Left ventricle myocardium inferior (tissue), 1 donor: ENCODE results near the gene ACACA. TPM values are rescaled to one million over a fixed set of nuclear protein-coding genes. Genes with fewer than 3 reads are reported as not detected.

Experiments
- DNase-seq: peaks from one replicate; pipeline ENCODE4 v3.0.0-alpha.2; 2020
- H3K27ac ChIP-seq: fragments of 200-600 bp; replicated peaks from 2 replicates; pipeline ENCODE4 v1.8.0; 2021
- H3K27me3 ChIP-seq: fragments of 200-600 bp; 2 replicates; pipeline ENCODE4 v1.8.0; 2021; ENCODE audit warnings: low read depth
- H3K36me3 ChIP-seq: fragments of 200-600 bp; 2 replicates; pipeline ENCODE4 v1.8.0; 2021
- H3K4me1 ChIP-seq: fragments of 200-600 bp; 2 replicates; pipeline ENCODE4 v1.8.0; 2021
- H3K4me3 ChIP-seq: fragments of 200-600 bp; 2 replicates; pipeline ENCODE4 v1.8.0; 2021; ENCODE audit warnings: mild to moderate bottlenecking, moderate library complexity
- H3K9me3 ChIP-seq: fragments of 200-600 bp; replicated peaks from 2 replicates; pipeline ENCODE4 v1.8.0; 2021
- intact Hi-C: fragments of 100-400 bp; cut with micrococcal nuclease; formaldehyde crosslinking; loops from one replicate; pipeline ENCODE4 v1.11.0; 2022
- total RNA-seq: library from RNA; stranded (reverse); fragmentation: NEBNext Ultra II Directional; extraction: Animal tissue kit (Norgen Biotek cat#: 25700); gene quantifications from one replicate; pipeline ENCODE4 v1.2.1, GENCODE V29; 2021
- TF ChIP-seq, protein P1 (sequence below): fragments of 200-600 bp; IDR thresholded peaks from 2 replicates; pipeline ENCODE4 v1.8.0; 2021; ENCODE audit warnings: antibody characterized with exemption, mild to moderate bottlenecking, borderline replicate concordance
- donor health status: DM: no; HTN: yes; CAD: no; lungs with severe emphysema.

Gene ACACA
- total RNA-seq, 1 donor from 2014 or later: 16.2 TPM

DNA sequence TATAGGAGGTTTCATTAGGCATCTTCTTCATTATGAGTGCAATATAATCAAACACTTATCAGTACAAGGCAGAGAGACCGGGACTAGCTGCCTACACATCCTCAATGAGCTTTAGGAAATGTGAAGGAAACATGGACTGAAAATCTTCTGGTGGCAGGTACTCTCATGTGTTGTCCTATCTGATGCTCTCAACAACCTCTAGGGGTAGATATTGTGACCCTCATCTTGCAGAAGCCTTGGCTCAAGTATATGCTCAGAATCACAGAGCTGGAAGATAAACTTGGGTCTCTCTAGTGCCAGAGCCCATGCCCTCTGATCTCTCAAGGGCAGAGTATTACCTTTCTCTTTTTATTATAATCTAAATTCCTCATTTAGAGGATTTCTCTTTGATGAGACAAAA lies 212.4 kb downstream of the ACACA start:
- H3K27me3 ChIP-seq: no peaks in the 10 kb centered on the region
- peaks cover 36% of the 10 kb centered on the region for H3K36me3 ChIP-seq
- intact Hi-C loops: no loop called here
- no peak overlapping the region for H3K4me3 ChIP-seq
- DNase-seq: no peak
- no peaks in the 10 kb centered on the region for H3K9me3 ChIP-seq
- H3K27ac ChIP-seq: no peak overlapping the region
- TF ChIP-seq, protein P1, sequence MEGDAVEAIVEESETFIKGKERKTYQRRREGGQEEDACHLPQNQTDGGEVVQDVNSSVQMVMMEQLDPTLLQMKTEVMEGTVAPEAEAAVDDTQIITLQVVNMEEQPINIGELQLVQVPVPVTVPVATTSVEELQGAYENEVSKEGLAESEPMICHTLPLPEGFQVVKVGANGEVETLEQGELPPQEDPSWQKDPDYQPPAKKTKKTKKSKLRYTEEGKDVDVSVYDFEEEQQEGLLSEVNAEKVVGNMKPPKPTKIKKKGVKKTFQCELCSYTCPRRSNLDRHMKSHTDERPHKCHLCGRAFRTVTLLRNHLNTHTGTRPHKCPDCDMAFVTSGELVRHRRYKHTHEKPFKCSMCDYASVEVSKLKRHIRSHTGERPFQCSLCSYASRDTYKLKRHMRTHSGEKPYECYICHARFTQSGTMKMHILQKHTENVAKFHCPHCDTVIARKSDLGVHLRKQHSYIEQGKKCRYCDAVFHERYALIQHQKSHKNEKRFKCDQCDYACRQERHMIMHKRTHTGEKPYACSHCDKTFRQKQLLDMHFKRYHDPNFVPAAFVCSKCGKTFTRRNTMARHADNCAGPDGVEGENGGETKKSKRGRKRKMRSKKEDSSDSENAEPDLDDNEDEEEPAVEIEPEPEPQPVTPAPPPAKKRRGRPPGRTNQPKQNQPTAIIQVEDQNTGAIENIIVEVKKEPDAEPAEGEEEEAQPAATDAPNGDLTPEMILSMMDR: no peak
- H3K4me1 ChIP-seq: no peaks in the 10 kb centered on the region

DNA sequence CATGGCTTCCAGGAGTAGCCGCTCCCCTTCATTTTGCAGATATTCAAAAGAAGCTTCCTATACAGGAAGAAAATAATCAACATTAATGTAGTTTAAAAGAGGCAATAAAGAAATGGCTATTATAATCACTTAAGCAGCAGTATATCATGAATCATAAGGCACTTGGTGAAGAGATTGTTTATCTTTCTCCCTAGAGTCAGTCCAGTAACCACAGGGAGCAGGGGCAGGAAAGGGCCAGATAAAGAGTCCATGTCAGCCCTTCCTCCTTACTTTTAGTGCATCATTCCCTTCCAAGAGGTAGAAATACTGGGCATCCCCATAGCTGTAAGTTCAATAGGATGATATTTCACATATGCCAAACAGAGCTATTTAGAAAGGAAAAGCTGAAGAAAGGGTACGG lies 215.4 kb downstream of the ACACA start:
- intact Hi-C loops: no loop called here
- Histone ChIP-seq H3K9me3 (no peaks in the 10 kb centered on the region), H3K27me3 (no peaks in the 10 kb centered on the region), H3K4me3 (no peak overlapping the region), H3K4me1 (no peaks in the 10 kb centered on the region), H3K36me3 (peaks cover 51% of the 10 kb centered on the region), H3K27ac (no peak overlapping the region)
- no peak for DNase-seq
- TF ChIP-seq, protein P1: no peak

DNA sequence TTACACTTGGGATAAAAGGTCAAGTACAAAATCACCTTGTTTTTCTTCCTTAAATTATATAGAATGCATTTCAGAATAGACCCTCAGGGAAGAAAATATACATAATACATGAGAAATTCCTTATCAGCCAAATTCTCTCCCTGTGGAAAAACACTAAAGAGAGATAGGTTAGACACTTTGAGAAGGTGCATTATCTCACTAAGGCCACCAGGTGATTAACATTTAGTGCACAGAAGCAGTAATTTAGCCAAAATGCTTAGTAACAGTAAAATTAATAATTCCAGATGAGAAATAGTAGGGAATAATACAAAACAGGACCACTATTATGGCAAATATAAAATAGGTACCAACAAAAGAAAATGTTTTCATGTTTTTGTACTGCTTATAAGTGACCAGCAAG lies 216.1 kb downstream of the ACACA start:
- DNase-seq: no peak
- no peaks in the 10 kb centered on the region for H3K27me3 ChIP-seq
- no peak overlapping the region for H3K27ac ChIP-seq
- TF ChIP-seq, protein P1: no peak
- no peak overlapping the region for H3K4me3 ChIP-seq
- intact Hi-C loops: no loop called here
- H3K9me3 ChIP-seq: no peaks in the 10 kb centered on the region
- peaks cover 55% of the 10 kb centered on the region for H3K36me3 ChIP-seq
- H3K4me1 ChIP-seq: no peaks in the 10 kb centered on the region

DNA sequence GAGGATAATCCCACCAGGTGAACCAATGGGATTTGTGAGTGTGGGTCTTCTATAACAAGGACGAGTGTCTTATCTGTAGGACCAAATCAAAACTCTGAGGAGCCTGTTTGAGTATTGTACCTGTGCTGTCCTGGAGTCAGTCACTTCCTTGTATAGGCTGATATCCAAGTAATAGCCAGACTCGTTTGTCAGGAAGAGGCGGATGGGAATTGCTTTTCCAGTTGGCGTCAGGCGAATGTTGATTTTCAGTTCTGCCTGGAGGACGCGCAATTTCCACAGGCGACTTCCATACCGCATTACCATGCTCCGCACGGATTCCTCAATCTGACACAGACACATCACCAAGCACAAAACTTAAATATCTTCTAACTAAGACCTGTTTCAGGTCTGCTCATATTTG lies 218.5 kb downstream of the ACACA start:
- Histone ChIP-seq H3K27me3 (no peaks in the 10 kb centered on the region), H3K4me1 (no peaks in the 10 kb centered on the region), H3K9me3 (no peaks in the 10 kb centered on the region), H3K27ac (no peak overlapping the region), H3K4me3 (no peak overlapping the region), H3K36me3 (peaks cover 51% of the 10 kb centered on the region)
- no peak for DNase-seq
- TF ChIP-seq, protein P1: no peak
- intact Hi-C loops: no loop called here

DNA sequence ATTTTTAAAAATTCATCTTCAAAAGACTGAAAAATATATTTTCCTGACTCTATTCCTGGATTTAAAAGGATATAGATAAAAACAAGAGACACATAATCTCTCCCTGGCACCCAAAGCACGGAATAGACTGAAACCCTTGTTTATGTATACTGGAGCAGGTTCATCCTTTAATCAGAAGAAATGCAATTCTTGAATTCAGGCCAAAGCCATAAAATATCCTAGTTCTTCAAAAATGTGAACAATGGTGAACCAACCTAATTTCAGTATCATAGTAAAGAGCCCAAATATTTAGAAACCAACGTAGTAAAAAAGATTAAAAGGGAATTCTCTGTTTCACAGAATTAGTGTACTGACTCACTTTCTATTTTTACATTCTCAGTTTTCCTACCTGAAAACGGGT lies 219.4 kb downstream of the ACACA start:
- TF ChIP-seq, protein P1: no peak
- H3K36me3 ChIP-seq: peaks cover 44% of the 10 kb centered on the region

More for the DNA sequence above, 219.4 kb downstream of the ACACA start:
- Histone ChIP-seq H3K9me3 (no peaks in the 10 kb centered on the region), H3K27me3 (no peaks in the 10 kb centered on the region), H3K27ac (no peak overlapping the region), H3K4me3 (no peak overlapping the region), H3K4me1 (no peaks in the 10 kb centered on the region)
- intact Hi-C loops: no loop called here
- DNase-seq: no peak
